Uterine smooth muscle cell (primary cell): ENCODE data around the gene SBK3. TPM values are rescaled to one million over a fixed set of nuclear protein-coding genes. Genes with fewer than 3 reads are reported as not detected.

ENCODE experiments used
- total RNA-seq: library from RNA; depleted of rRNA; stranded (reverse); fragments of >200 nt; gene quantifications from 2 replicates; pipeline ENCODE4 v1.2.3, GENCODE V29; 2014

SBK3 gene
- 0.12 TPM in 1 of 2 replicates, not detected in the other for total RNA-seq

GRCh38 chr19:55545443-55545842 is at the start of gene SBK3:
SBK3 (minus strand) TSS chr19:55545543; CDS start chr19:55545543, 0 bp downstream.

GRCh38 chr19:55580628-55581144 is 35.3 kb upstream of the SBK3 start, which contains the start of gene ZNF579:
ZNF579 (minus strand) TSS chr19:55580848; CDS start chr19:55579639, 1,209 bp downstream.

GRCh38 chr19:55536951-55537740 is 8.2 kb downstream of the SBK3 start, which contains the start of gene SBK2:
SBK2 (minus strand) TSS chr19:55537133; CDS start chr19:55536294, 839 bp downstream.

Other genes with a start within 250 kb of the SBK3 start
- not detected in 2 replicates for gene TMEM150B, start 220.2 kb downstream of the SBK3 start, total RNA-seq
- gene KMT5C, start 205.7 kb downstream of the SBK3 start, total RNA-seq = 6.5 and 12.1 TPM in 2 replicates
- not detected in 2 replicates for gene COX6B2, start 190.8 kb downstream of the SBK3 start, total RNA-seq
- not detected in 2 replicates for gene GARIN5B, start 182.3 kb downstream of the SBK3 start, total RNA-seq
- gene IL11, start 175.1 kb downstream of the SBK3 start, total RNA-seq = 6.9 and 8.5 TPM in 2 replicates
- 0.37 TPM in 1 of 2 replicates, not detected in the other for gene TMEM190, start 168.7 kb downstream of the SBK3 start, total RNA-seq
- gene TMEM238, start 161.3 kb downstream of the SBK3 start, total RNA-seq = 0.33 and 0.75 TPM in 2 replicates
- 393 and 410 TPM in 2 replicates for gene RPL28, start 159.6 kb downstream of the SBK3 start, total RNA-seq
- gene UBE2S, start 137.8 kb downstream of the SBK3 start, total RNA-seq = 268 and 487 TPM in 2 replicates
- gene SHISA7, start 102.2 kb downstream of the SBK3 start, total RNA-seq = not detected in 2 replicates
- 52.5 and 63.2 TPM in 2 replicates for gene ISOC2, start 83.9 kb downstream of the SBK3 start, total RNA-seq
- not detected in 2 replicates for gene C19orf85, start 80.8 kb downstream of the SBK3 start, total RNA-seq
- 1.5 and 1.9 TPM in 2 replicates for gene ZNF628, start 68.9 kb downstream of the SBK3 start, total RNA-seq
- 19.1 and 29.9 TPM in 2 replicates for gene NAT14, start 60.4 kb downstream of the SBK3 start, total RNA-seq
- 22.4 and 38.0 TPM in 2 replicates for gene SSC5D, start 57.1 kb downstream of the SBK3 start, total RNA-seq
- 0.11 and 1.5 TPM in 2 replicates for gene SBK2, start 8.4 kb downstream of the SBK3 start, total RNA-seq
- 3.8 and 5.9 TPM in 2 replicates for gene ZNF579, start 35.3 kb upstream of the SBK3 start, total RNA-seq
- gene FIZ1, start 54.0 kb upstream of the SBK3 start, total RNA-seq = 2.7 and 3.0 TPM in 2 replicates
- gene ZNF524, start 54.7 kb upstream of the SBK3 start, total RNA-seq = 7.7 and 9.9 TPM in 2 replicates
- gene ZNF865, start 60.1 kb upstream of the SBK3 start, total RNA-seq = 1.00 and 1.2 TPM in 2 replicates
- 4.4 and 5.4 TPM in 2 replicates for gene ZNF784, start 79.0 kb upstream of the SBK3 start, total RNA-seq
- gene ZNF580, start 95.5 kb upstream of the SBK3 start, total RNA-seq = 4.1 and 4.2 TPM in 2 replicates
- 12.3 and 22.5 TPM in 2 replicates for gene ZNF581, start 98.1 kb upstream of the SBK3 start, total RNA-seq
- 2.5 and 8.5 TPM in 2 replicates for gene CCDC106, start 102.7 kb upstream of the SBK3 start, total RNA-seq
- gene U2AF2, start 109.5 kb upstream of the SBK3 start, total RNA-seq = 117 and 168 TPM in 2 replicates
- 79.4 and 112 TPM in 2 replicates for gene EPN1, start 129.7 kb upstream of the SBK3 start, total RNA-seq
- gene NLRP9, start 192.9 kb upstream of the SBK3 start, total RNA-seq = not detected in 2 replicates
- gene RFPL4A, start 213.6 kb upstream of the SBK3 start, total RNA-seq = not detected in 2 replicates
- not detected in 2 replicates for gene RFPL4AL1, start 223.6 kb upstream of the SBK3 start, total RNA-seq